PFSK-1 (cell line): Measurements from ENCODE around the gene SCN5A.

Source experiments
- FOXP2 ChIP-seq: optimal IDR thresholded peaks from 2 replicates; pipeline ENCODE3; 2011; ENCODE audit warnings: borderline replicate concordance, control low read depth, inconsistent platforms; ENCODE audit not compliant: insufficient read depth; ENCODE audit errors: extremely low read length, extremely low read depth
- POLR2AphosphoS5 ChIP-seq: IDR thresholded peaks from 2 replicates; pipeline ENCODE4 v1.6.1; 2012; ENCODE audit warnings: low read depth, mild to moderate bottlenecking, control low read depth, low read length, moderate library complexity
- SIN3A ChIP-seq: IDR thresholded peaks from 2 replicates; pipeline ENCODE4 v1.6.1; 2012; ENCODE audit warnings: mild to moderate bottlenecking, low read length, moderate library complexity, borderline replicate concordance; ENCODE audit not compliant: insufficient read depth
- TAF1 ChIP-seq: IDR thresholded peaks from 2 replicates; pipeline ENCODE4 v1.6.1; 2012; ENCODE audit warnings: low read length, control low read depth, borderline replicate concordance; ENCODE audit not compliant: insufficient read depth

GRCh38 chr3:38645601-38646000, 3.9 kb downstream of the SCN5A start:
- no peak for TF ChIP-seq POLR2AphosphoS5
- no peak for TF ChIP-seq TAF1
- no peak for TF ChIP-seq SIN3A
- TF ChIP-seq FOXP2 = no peak
